GM23338 (cell line): ENCODE results near the gene PA2G4.
A peak's percentile ranks its signal among the peaks of the same experiment; 100 is the strongest.

Experiments used
- CTCF ChIP-seq, 2 experiments: fragments of 200-600 bp in 1 of 2; sonication (generic) in 1 of 2; conservative IDR thresholded peaks; 2 replicates each; pipeline versions ENCODE4 v1.5.1 to v1.6.1; 2016 to 2017; ENCODE audit warnings: antibody characterized with exemption in 2 of 2, low read depth in 2 of 2, mild to moderate bottlenecking in 2 of 2, moderate library complexity in 1 of 2
- POLR2AphosphoS5 ChIP-seq: IDR thresholded peaks from 2 replicates; pipeline ENCODE4 v1.6.1; 2016; ENCODE audit warnings: antibody characterized with exemption, low read depth

GRCh38 chr12:56119361-56119796 lies 15.0 kb downstream of the PA2G4 start:
- TF ChIP-seq CTCF (conservative IDR thresholded peaks at IDR 0.05; ENCODE audit: low read depth in 2 of 2) = peak; percentile 82 to 92
- no peak for TF ChIP-seq POLR2AphosphoS5
